OCI-LY3 (cell line): ENCODE data around the gene POLR2A.

Experiments
- H2AFZ ChIP-seq: fragments of 200-600, 300-600 bp; shearing (Covaris generic); 2 replicates; pipeline ENCODE4 v1.6.0; 2014; ENCODE audit warnings: antibody characterized with exemption, low read depth, low read length
- H3K27ac ChIP-seq: fragments of 200-600, 300-600 bp; sonication (generic); 2 replicates; pipeline ENCODE4 v1.5.1; 2014; ENCODE audit warnings: mild to moderate bottlenecking, low read length, moderate library complexity, mixed read lengths
- H3K27me3 ChIP-seq: fragments of 200-600, 300-600 bp; sonication (generic); 2 replicates; pipeline ENCODE4 v1.6.1; 2014; ENCODE audit warnings: low read depth, low read length, mixed read lengths
- H3K36me3 ChIP-seq: fragments of 200-600, 300-600 bp; sonication (generic); replicated peaks from 2 replicates; pipeline ENCODE3; 2014; ENCODE audit warnings: low read depth, low read length, mixed read lengths
- H3K4me1 ChIP-seq: fragments of 300-600, 200-600 bp; sonication (generic); 2 replicates; pipeline ENCODE4 v1.6.1; 2014; ENCODE audit warnings: low read length, mixed read lengths
- H3K4me2 ChIP-seq: fragments of 200-600, 300-600 bp; sonication (generic); 2 replicates; pipeline ENCODE4 v1.6.1; 2014; ENCODE audit warnings: low read length, mixed read lengths
- H3K4me3 ChIP-seq: fragments of 300-600, 200-600 bp; sonication (generic); 2 replicates; pipeline ENCODE4 v1.5.1; 2014; ENCODE audit warnings: antibody characterized with exemption, mild to moderate bottlenecking, low read length, moderate library complexity
- H3K79me2 ChIP-seq: fragments of 300-600, 200-600 bp; shearing (Covaris generic); 2 replicates; pipeline ENCODE4 v1.6.1; 2014; ENCODE audit warnings: mild to moderate bottlenecking, low read length, mixed read lengths
- H3K9ac ChIP-seq: fragments of 300-600, 200-600 bp; shearing (Covaris generic); 2 replicates; pipeline ENCODE4 v1.6.0; 2014; ENCODE audit warnings: mild to moderate bottlenecking, low read length, moderate library complexity
- H3K9me3 ChIP-seq: fragments of 200-600, 300-600 bp; shearing (Covaris generic); 2 replicates; pipeline ENCODE4 v1.6.1; 2014; ENCODE audit warnings: low read length, mixed read lengths; ENCODE audit not compliant: insufficient read depth
- H4K20me1 ChIP-seq: fragments of 200-600, 300-600 bp; sonication (generic); 2 replicates; pipeline ENCODE4 v1.6.1; 2016; ENCODE audit warnings: low read length, mixed read lengths; ENCODE audit not compliant: insufficient read depth
- EZH2phosphoT487 ChIP-seq: fragments of 200-600 bp; shearing (Covaris generic); IDR thresholded peaks from 2 replicates; pipeline ENCODE4 v1.6.1; 2018; ENCODE audit warnings: antibody characterized with exemption, mixed run types, low read depth
- TF ChIP-seq, protein P1 (sequence below): fragments of 200-600, 300-600 bp; sonication (generic); IDR thresholded peaks from 2 replicates; pipeline ENCODE4 v1.5.1; 2014; ENCODE audit warnings: antibody characterized with exemption, low read length, low read depth

POLR2A gene

DNA sequence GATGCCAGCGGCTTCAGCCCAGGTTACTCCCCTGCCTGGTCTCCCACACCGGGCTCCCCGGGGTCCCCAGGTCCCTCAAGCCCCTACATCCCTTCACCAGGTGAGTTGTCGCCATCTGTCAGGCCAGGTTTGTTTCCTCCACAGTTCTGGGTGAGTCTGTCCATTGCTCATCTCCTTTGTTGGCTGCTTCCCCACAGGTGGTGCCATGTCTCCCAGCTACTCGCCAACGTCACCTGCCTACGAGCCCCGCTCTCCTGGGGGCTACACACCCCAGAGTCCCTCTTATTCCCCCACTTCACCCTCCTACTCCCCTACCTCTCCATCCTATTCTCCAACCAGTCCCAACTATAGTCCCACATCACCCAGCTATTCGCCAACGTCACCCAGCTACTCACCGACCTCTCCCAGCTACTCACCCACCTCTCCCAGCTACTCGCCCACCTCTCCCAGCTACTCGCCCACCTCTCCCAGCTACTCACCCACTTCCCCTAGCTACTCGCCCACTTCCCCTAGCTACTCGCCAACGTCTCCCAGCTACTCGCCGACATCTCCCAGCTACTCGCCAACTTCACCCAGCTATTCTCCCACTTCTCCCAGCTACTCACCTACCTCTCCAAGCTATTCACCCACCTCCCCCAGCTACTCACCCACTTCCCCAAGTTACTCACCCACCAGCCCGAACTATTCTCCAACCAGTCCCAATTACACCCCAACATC, 28.8 kb downstream of the POLR2A start:
- no peak overlapping the region for H3K4me2 ChIP-seq
- no peaks in the 10 kb centered on the region for H3K4me1 ChIP-seq
- H4K20me1 ChIP-seq: no peaks in the 10 kb centered on the region
- no peak overlapping the region for H3K27ac ChIP-seq
- peaks cover 21% of the 10 kb centered on the region for H3K36me3 ChIP-seq
- no peaks in the 10 kb centered on the region for H3K9me3 ChIP-seq
- no peak overlapping the region for H3K4me3 ChIP-seq
- H3K9ac ChIP-seq: no peak overlapping the region
- no peaks in the 10 kb centered on the region for H3K79me2 ChIP-seq
- no peaks in the 10 kb centered on the region for H3K27me3 ChIP-seq
- no peak overlapping the region for H2AFZ ChIP-seq
- no peak for TF ChIP-seq EZH2phosphoT487
- TF ChIP-seq, protein P1, sequence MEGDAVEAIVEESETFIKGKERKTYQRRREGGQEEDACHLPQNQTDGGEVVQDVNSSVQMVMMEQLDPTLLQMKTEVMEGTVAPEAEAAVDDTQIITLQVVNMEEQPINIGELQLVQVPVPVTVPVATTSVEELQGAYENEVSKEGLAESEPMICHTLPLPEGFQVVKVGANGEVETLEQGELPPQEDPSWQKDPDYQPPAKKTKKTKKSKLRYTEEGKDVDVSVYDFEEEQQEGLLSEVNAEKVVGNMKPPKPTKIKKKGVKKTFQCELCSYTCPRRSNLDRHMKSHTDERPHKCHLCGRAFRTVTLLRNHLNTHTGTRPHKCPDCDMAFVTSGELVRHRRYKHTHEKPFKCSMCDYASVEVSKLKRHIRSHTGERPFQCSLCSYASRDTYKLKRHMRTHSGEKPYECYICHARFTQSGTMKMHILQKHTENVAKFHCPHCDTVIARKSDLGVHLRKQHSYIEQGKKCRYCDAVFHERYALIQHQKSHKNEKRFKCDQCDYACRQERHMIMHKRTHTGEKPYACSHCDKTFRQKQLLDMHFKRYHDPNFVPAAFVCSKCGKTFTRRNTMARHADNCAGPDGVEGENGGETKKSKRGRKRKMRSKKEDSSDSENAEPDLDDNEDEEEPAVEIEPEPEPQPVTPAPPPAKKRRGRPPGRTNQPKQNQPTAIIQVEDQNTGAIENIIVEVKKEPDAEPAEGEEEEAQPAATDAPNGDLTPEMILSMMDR: no peak

DNA sequence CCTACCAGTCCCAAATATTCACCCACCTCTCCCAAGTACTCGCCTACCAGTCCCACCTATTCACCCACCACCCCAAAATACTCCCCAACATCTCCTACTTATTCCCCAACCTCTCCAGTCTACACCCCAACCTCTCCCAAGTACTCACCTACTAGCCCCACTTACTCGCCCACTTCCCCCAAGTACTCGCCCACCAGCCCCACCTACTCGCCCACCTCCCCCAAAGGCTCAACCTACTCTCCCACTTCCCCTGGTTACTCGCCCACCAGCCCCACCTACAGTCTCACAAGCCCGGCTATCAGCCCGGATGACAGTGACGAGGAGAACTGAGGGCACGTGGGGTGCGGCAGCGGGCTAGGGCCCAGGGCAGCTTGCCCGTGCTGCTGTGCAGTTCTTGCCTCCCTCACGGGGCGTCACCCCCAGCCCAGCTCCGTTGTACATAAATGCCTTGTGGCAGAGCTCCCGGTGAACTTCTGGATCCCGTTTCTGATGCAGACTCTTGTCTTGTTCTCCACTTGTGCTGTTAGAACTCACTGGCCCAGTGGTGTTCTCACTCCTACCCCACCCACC, 29.8 kb downstream of the POLR2A start:
- H3K27ac ChIP-seq: no peak overlapping the region
- H3K4me3 ChIP-seq: no peak overlapping the region
- no peaks in the 10 kb centered on the region for H4K20me1 ChIP-seq
- H2AFZ ChIP-seq: no peak overlapping the region
- no peaks in the 10 kb centered on the region for H3K79me2 ChIP-seq
- H3K36me3 ChIP-seq: peaks cover 15% of the 10 kb centered on the region
- H3K4me2 ChIP-seq: no peak overlapping the region
- H3K4me1 ChIP-seq: no peaks in the 10 kb centered on the region
- TF ChIP-seq, protein P1: no peak
- TF ChIP-seq EZH2phosphoT487: no peak
- no peaks in the 10 kb centered on the region for H3K27me3 ChIP-seq
- H3K9ac ChIP-seq: no peak overlapping the region
- H3K9me3 ChIP-seq: no peaks in the 10 kb centered on the region

DNA sequence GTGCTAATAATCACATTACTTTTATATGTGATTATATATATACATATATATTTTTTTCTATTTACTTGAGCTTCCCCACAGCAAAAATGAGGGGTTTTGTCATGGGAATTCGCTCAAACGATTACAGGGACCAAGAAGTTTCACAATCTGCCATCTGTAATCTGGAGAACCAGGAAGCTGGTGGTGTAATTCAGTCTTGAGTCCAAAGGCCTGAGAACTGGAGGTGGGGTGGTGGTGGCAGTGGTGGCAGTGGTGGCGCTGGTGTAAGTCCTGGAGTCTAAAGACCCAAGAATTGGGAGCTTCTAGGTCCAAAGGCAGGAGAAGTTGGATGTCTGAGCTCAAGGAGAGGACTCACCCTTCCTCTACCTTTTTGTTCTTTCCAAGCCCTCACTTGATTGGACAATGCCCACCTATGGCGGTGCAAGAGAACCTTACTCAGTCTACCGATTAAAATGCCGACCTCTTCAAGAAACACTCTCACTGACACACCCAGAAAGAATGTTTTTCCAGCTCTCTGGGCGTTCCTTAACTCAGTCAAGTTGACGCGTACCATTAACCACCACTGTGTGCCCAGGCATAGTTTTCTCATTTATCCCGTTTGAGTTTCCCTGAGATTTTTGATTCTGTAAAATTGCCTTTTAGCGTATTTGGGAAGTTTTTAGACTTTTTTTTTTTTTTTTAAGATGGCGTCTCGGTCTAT, 31.9 kb downstream of the POLR2A start:
- Histone ChIP-seq H3K79me2 (no peaks in the 10 kb centered on the region), H3K4me2 (no peak overlapping the region), H3K27me3 (no peaks in the 10 kb centered on the region), H3K9ac (no peak overlapping the region), H4K20me1 (no peaks in the 10 kb centered on the region), H2AFZ (no peak overlapping the region), H3K27ac (no peak overlapping the region), H3K4me1 (no peaks in the 10 kb centered on the region), H3K36me3 (peaks cover 9% of the 10 kb centered on the region), H3K4me3 (no peak overlapping the region), H3K9me3 (no peaks in the 10 kb centered on the region)
- TF ChIP-seq, protein P1: no peak
- TF ChIP-seq EZH2phosphoT487: no peak

DNA sequence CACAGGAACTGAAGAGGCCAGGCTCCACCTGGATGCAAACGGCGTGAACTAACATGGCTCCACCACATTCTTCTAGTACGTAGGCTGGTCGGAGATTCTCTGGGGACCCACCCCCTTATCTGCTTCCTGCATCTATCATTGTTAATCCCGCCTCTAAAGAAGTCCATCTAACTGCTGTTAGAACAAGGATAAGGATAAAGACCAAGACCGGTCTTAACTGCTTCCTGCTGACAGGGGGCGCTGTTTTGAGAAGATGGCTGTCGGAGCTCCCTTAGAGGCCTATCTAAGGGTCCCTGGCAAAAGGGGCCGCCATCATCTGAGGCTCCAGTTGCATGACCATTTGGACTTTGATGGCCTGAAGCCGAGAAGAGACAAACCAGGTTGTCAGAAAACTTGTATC, 38.9 kb downstream of the POLR2A start:
- Histone ChIP-seq H3K9ac (no peak overlapping the region), H3K27ac (no peak overlapping the region), H3K4me3 (no peak overlapping the region), H3K9me3 (no peaks in the 10 kb centered on the region), H2AFZ (no peak overlapping the region), H3K4me1 (no peaks in the 10 kb centered on the region), H3K36me3 (no peaks in the 10 kb centered on the region), H3K4me2 (no peak overlapping the region), H4K20me1 (no peaks in the 10 kb centered on the region), H3K79me2 (no peaks in the 10 kb centered on the region), H3K27me3 (no peaks in the 10 kb centered on the region)
- no peak for TF ChIP-seq EZH2phosphoT487
- TF ChIP-seq, protein P1: peak; percentile 44
